CD14-positive monocyte (primary cell): ENCODE results near the gene ZNF577. TPM values are rescaled to one million over a fixed set of nuclear protein-coding genes. Genes with fewer than 3 reads are reported as not detected.

ENCODE experiments used
- DNase-seq, 3 donors: peaks; one replicate each; pipeline ENCODE4 v3.0.0-alpha.2; 2011 to 2022
- H2AFZ ChIP-seq: 2 replicates; pipeline ENCODE4 v1.6.0; 2012; ENCODE audit warnings: mild to moderate bottlenecking, low read depth, low read length, inconsistent platforms; ENCODE audit not compliant: insufficient read depth, poor library complexity, severe bottlenecking
- H3K27ac ChIP-seq, 2 donors: 1 replicate in 1 of 2; 2 replicates in 1 of 2; pipeline ENCODE4 v1.5.1; 2012 to 2013; ENCODE audit warnings: low read length in 2 of 2, control low read depth in 1 of 2, inconsistent platforms in 1 of 2, low read depth in 1 of 2, mild to moderate bottlenecking in 1 of 2
- H3K27me3 ChIP-seq, 2 donors: one replicate each; pipeline versions ENCODE4 v1.6.0 to v1.6.1; 2011 to 2013; ENCODE audit warnings: low read length in 2 of 2; ENCODE audit not compliant: control insufficient read depth in 2 of 2, insufficient read depth in 2 of 2
- H3K36me3 ChIP-seq, 2 donors: replicated peaks in 1 of 2; 1 replicate in 1 of 2; 2 replicates in 1 of 2; pipeline versions ENCODE4 v1.5.1 to v1.6.1; 2012 to 2013; ENCODE audit warnings: low read length in 2 of 2, control low read depth in 1 of 2, inconsistent platforms in 1 of 2, mild to moderate bottlenecking in 1 of 2; ENCODE audit not compliant: insufficient read depth in 2 of 2, control insufficient read depth in 1 of 2
- H3K4me1 ChIP-seq, 2 donors: 1 replicate in 1 of 2; 2 replicates in 1 of 2; pipeline versions ENCODE4 v1.5.1 to v1.6.1; 2012 to 2013; ENCODE audit warnings: low read length in 2 of 2, control low read depth in 1 of 2, inconsistent platforms in 1 of 2, mild to moderate bottlenecking in 1 of 2, moderate library complexity in 1 of 2; ENCODE audit not compliant: insufficient read depth in 2 of 2, control insufficient read depth in 1 of 2
- H3K4me2 ChIP-seq: replicated peaks from 2 replicates; pipeline ENCODE3; 2012; ENCODE audit warnings: low read length, moderate library complexity, mild to moderate bottlenecking; ENCODE audit not compliant: poor library complexity, severe bottlenecking; ENCODE audit errors: extremely low read depth
- H3K4me3 ChIP-seq, 3 experiments: fragments of 200-600 bp in 1 of 3; sonication (generic) in 1 of 3; replicated peaks in 1 of 3; 1 replicate in 2 of 3; 2 replicates in 1 of 3; pipeline ENCODE4 v1.5.1; 2011 to 2013; ENCODE audit warnings: low read length in 3 of 3, mild to moderate bottlenecking in 3 of 3, control low read depth in 2 of 3, low read depth in 2 of 3, inconsistent platforms in 1 of 3, moderate library complexity in 1 of 3
- H3K79me2 ChIP-seq: 2 replicates; pipeline ENCODE4 v1.6.0; 2012; ENCODE audit warnings: mild to moderate bottlenecking, control low read depth, inconsistent platforms, low read length, moderate library complexity; ENCODE audit not compliant: insufficient read depth
- H3K9ac ChIP-seq: 2 replicates; pipeline ENCODE4 v1.6.0; 2017; ENCODE audit warnings: low read length, mild to moderate bottlenecking; ENCODE audit not compliant: insufficient read depth, poor library complexity, severe bottlenecking
- H3K9me3 ChIP-seq, 2 donors: replicated peaks in 1 of 2; 1 replicate in 1 of 2; 2 replicates in 1 of 2; pipeline versions ENCODE4 v1.5.1 to v1.6.1; 2012 to 2013; ENCODE audit warnings: low read length in 2 of 2, control low read depth in 1 of 2; ENCODE audit not compliant: control insufficient read depth in 1 of 2, insufficient read depth in 1 of 2
- H4K20me1 ChIP-seq: 2 replicates; pipeline ENCODE4 v1.6.0; 2012; ENCODE audit warnings: mild to moderate bottlenecking, low read length, control low read depth, moderate library complexity; ENCODE audit not compliant: insufficient read depth
- H3K27ac Mint-ChIP-seq, 7 donors: one replicate each; pipeline ENCODE4 v1.8.0; 2020; ENCODE audit warnings: mild to moderate bottlenecking in 7 of 7, mixed read lengths in 7 of 7, moderate library complexity in 6 of 7, inconsistent platforms in 2 of 7
- H3K27me3 Mint-ChIP-seq, 3 donors: one replicate each; pipeline ENCODE4 v1.8.0; 2021 to 2022; ENCODE audit warnings: low read depth in 3 of 3, mild to moderate bottlenecking in 3 of 3, mixed read lengths in 3 of 3, moderate library complexity in 3 of 3, inconsistent platforms in 1 of 3
- H3K36me3 Mint-ChIP-seq, 2 donors: one replicate each; pipeline ENCODE4 v1.8.0; 2020; ENCODE audit warnings: mixed read lengths in 2 of 2, inconsistent platforms in 1 of 2, mild to moderate bottlenecking in 1 of 2
- H3K4me1 Mint-ChIP-seq: one replicate; pipeline ENCODE4 v1.8.0; 2020; ENCODE audit warnings: mild to moderate bottlenecking, mixed read lengths
- H3K4me3 Mint-ChIP-seq, 2 donors: one replicate each; pipeline ENCODE4 v1.8.0; 2020; ENCODE audit warnings: mild to moderate bottlenecking in 2 of 2, mixed read lengths in 2 of 2, moderate library complexity in 1 of 2
- H3K9me3 Mint-ChIP-seq, 7 donors: one replicate each; pipeline ENCODE4 v1.8.0; 2020 to 2022; ENCODE audit warnings: mixed read lengths in 7 of 7, mild to moderate bottlenecking in 6 of 7, moderate library complexity in 6 of 7, inconsistent platforms in 2 of 7
- CTCF ChIP-seq: fragments of 200-600 bp; IDR thresholded peaks from one replicate; pipeline ENCODE4 v1.8.0; 2022; ENCODE audit warnings: antibody characterized with exemption, mild to moderate bottlenecking
- WGBS: methylation state at CpG from one replicate; pipeline ENCODE4 v1.1.5; 2013; ENCODE audit warnings: missing lambda C conversion rate; ENCODE audit not compliant: insufficient coverage; 5-methylcytosine and 5-hydroxymethylcytosine counted together
- intact Hi-C, 2 donors: fragments of 100-400 bp; cut with micrococcal nuclease; formaldehyde crosslinking; loops; one replicate each; pipeline versions ENCODE4 v1.15.0 to v1.15.1; 2023
- polyA plus RNA-seq, 3 donors: library from polyadenylated mRNA; depleted of rRNA in 1 of 3; unstranded in 2 of 3; stranded (reverse) in 1 of 3; fragments of 300-500 nt in 2 of 3; fragments of >200 nt in 1 of 3; fragmentation: Illumina TruSeq in 2 of 3; gene quantifications; 1 replicate in 2 of 3; 2 replicates in 1 of 3; pipeline ENCODE4 v1.2.3, GENCODE V29; 2012 to 2021

Gene ZNF577
- polyA plus RNA-seq, 3 donors, result 1.5 to 8.5 (median 1.5) TPM

GRCh38 chr19:51821921-51822320, 65.8 kb downstream of the ZNF577 start:
- Histone ChIP-seq H3K9me3 (peaks cover 0 to 3% of the 10 kb centered on the region in 2 donors), H3K4me3 (peak overlapping the region in 1 of 3 experiments; percentile 36), H3K79me2 (no peaks in the 10 kb centered on the region), H3K4me1 (peaks cover 87 to 89% of the 10 kb centered on the region in 2 donors), H3K27ac (peak overlapping the region; percentile 60 to 99), H3K9ac (peak overlapping the region; percentile 67), H2AFZ (no peak overlapping the region), H3K4me2 (peak overlapping the region; percentile 37), H4K20me1 (no peaks in the 10 kb centered on the region), H3K27me3 (no peaks in the 10 kb centered on the region), H3K36me3 (no peaks in the 10 kb centered on the region)
- Mint-ChIP-seq H3K27ac (peak overlapping the region; percentile 97 to 99 (median 98)), H3K27me3 (peaks cover 0 to 8% (median 2%) of the 10 kb centered on the region in 3 donors), H3K9me3 (peaks cover 2 to 16% (median 5%) of the 10 kb centered on the region in 7 donors), H3K4me1 (peaks cover 87% of the 10 kb centered on the region), H3K4me3 (peak overlapping the region in 1 of 2 donors; percentile 8), H3K36me3 (peaks cover 15 to 25% of the 10 kb centered on the region in 2 donors)
- no peak for TF ChIP-seq CTCF
- intact Hi-C loops, result loop anchor here in 1 of 2 donors (5.0 to 10.0 kb wide), 2 partner anchors 155 to 397 kb away; no protein-coding TSS in a partner anchor
- DNase-seq, result no peak

GRCh38 chr19:51821456-51821855, 66.3 kb downstream of the ZNF577 start:
- Histone ChIP-seq H3K9ac (peak overlapping the region; percentile 67), H3K36me3 (no peaks in the 10 kb centered on the region), H2AFZ (no peak overlapping the region), H4K20me1 (no peaks in the 10 kb centered on the region), H3K4me1 (peaks cover 92 to 94% of the 10 kb centered on the region in 2 donors), H3K27ac (peak overlapping the region; percentile 60 to 99), H3K27me3 (no peaks in the 10 kb centered on the region), H3K4me3 (peak overlapping the region in 1 of 3 experiments; percentile 36), H3K9me3 (no peaks in the 10 kb centered on the region), H3K79me2 (no peaks in the 10 kb centered on the region), H3K4me2 (peak overlapping the region; percentile 37)
- peaks cover under 1 to 11% (median 2%) of the 10 kb centered on the region in 7 donors for H3K9me3 Mint-ChIP-seq
- intact Hi-C loops, result loop anchor here in 1 of 2 donors (5.0 to 10.0 kb wide), 2 partner anchors 154 to 397 kb away; no protein-coding TSS in a partner anchor
- peaks cover 92% of the 10 kb centered on the region for H3K4me1 Mint-ChIP-seq
- no peak for TF ChIP-seq CTCF
- H3K4me3 Mint-ChIP-seq, result no peak overlapping the region
- DNase-seq, result peak in 2 of 3 donors; percentile 64 to 87
- WGBS, result 14% methylated on average over 1 of the region's 3 CpGs
- H3K36me3 Mint-ChIP-seq, result peaks cover 15 to 22% of the 10 kb centered on the region in 2 donors
- H3K27ac Mint-ChIP-seq, result peak overlapping the region; percentile 97 to 99 (median 98)
- peaks cover 0 to 8% (median 2%) of the 10 kb centered on the region in 3 donors for H3K27me3 Mint-ChIP-seq

Other genes with a start within 250 kb of the ZNF577 start
- 100 to 1,000 TPM in 1 of 3 donors, 10 to 100 TPM in 2; 63.5 to 129 (median 95.0) TPM for gene SIGLEC14, start 241.1 kb downstream of the ZNF577 start, polyA plus RNA-seq
- gene SPACA6, start 194.6 kb downstream of the ZNF577 start, polyA plus RNA-seq, result 1 to 10 TPM in 2 of 3 donors, under 1 TPM in 1; 0.99 to 5.1 (median 2.4) TPM
- 1 to 10 TPM in 1 of 3 donors, under 1 TPM in 1, not detected in 1; 0.24 to 1.6 TPM for gene HAS1, start 164.0 kb downstream of the ZNF577 start, polyA plus RNA-seq
- 1,000 to 10,000 TPM in 1 of 3 donors, 100 to 1,000 TPM in 2; 372 to 1,265 (median 991) TPM for gene FPR1, start 136.1 kb downstream of the ZNF577 start, polyA plus RNA-seq
- 100 to 1,000 TPM in 1 of 3 donors, 10 to 100 TPM in 2; 36.2 to 108 (median 70.3) TPM for gene FPR2, start 126.8 kb downstream of the ZNF577 start, polyA plus RNA-seq
- gene FPR3, start 92.8 kb downstream of the ZNF577 start, polyA plus RNA-seq, result 1 to 10 TPM; 1.4 to 3.8 (median 3.5) TPM
- gene ZNF649, start 17.1 kb upstream of the ZNF577 start, polyA plus RNA-seq, result 1 to 10 TPM; 1.9 to 4.8 (median 3.9) TPM
- gene ZNF613, start 39.5 kb upstream of the ZNF577 start, polyA plus RNA-seq, result 1 to 10 TPM in 2 of 3 donors, under 1 TPM in 1; 0.96 to 3.1 (median 1.1) TPM
- 10 to 100 TPM in 1 of 3 donors, 1 to 10 TPM in 2; 9.1 to 14.0 (median 9.9) TPM for gene ZNF350, start 98.9 kb upstream of the ZNF577 start, polyA plus RNA-seq
- 1 to 10 TPM; 1.8 to 2.4 (median 2.2) TPM for gene ZNF615, start 120.3 kb upstream of the ZNF577 start, polyA plus RNA-seq
- 1 to 10 TPM in 2 of 3 donors, under 1 TPM in 1; 0.65 to 3.1 (median 1.0) TPM for gene ZNF614, start 140.4 kb upstream of the ZNF577 start, polyA plus RNA-seq
- gene ZNF432, start 160.9 kb upstream of the ZNF577 start, polyA plus RNA-seq, result 1 to 10 TPM; 1.1 to 3.0 (median 1.2) TPM
- 1 to 10 TPM in 1 of 3 donors, under 1 TPM in 1, not detected in 1; 0.42 to 5.2 TPM for gene ZNF841, start 207.8 kb upstream of the ZNF577 start, polyA plus RNA-seq